Measurements from ENCODE around the gene FGF14. TPM values are rescaled to one million over a fixed set of nuclear protein-coding genes. Genes with fewer than 3 reads are reported as not detected.

The FGF14 gene
- total RNA-seq, 2 experiments from 2014 or later: not detected

GRCh38 chr13:101817898-101818297 is 584.0 kb downstream of the FGF14 start:
- Mint-ChIP-seq H3K4me1 (no peaks in the 10 kb centered on the region), H3K27me3 (peaks cover 7% of the 10 kb centered on the region), H3K36me3 (no peaks in the 10 kb centered on the region), H3K9me3 (no peaks in the 10 kb centered on the region), H3K27ac (no peak overlapping the region), H3K4me3 (no peak overlapping the region)
- DNase-seq: no peak

GRCh38 chr13:101811881-101812280 is 590.0 kb downstream of the FGF14 start:
- Mint-ChIP-seq H3K4me3 (no peak overlapping the region), H3K9me3 (no peaks in the 10 kb centered on the region), H3K4me1 (no peaks in the 10 kb centered on the region), H3K36me3 (no peaks in the 10 kb centered on the region), H3K27ac (no peak overlapping the region), H3K27me3 (peaks cover 4% of the 10 kb centered on the region)
- DNase-seq: no peak

- H3K27ac Mint-ChIP-seq: no peak overlapping the region
- DNase-seq: no peak
- H3K4me1 Mint-ChIP-seq: no peaks in the 10 kb centered on the region
- no peaks in the 10 kb centered on the region for H3K9me3 Mint-ChIP-seq
- no peaks in the 10 kb centered on the region for H3K36me3 Mint-ChIP-seq
- no peak overlapping the region for H3K4me3 Mint-ChIP-seq
- peaks cover 4% of the 10 kb centered on the region for H3K27me3 Mint-ChIP-seq
These were observed 590.5 kb downstream of the FGF14 start for GRCh38 chr13:101811284-101811839.

- no peaks in the 10 kb centered on the region for H3K4me1 Mint-ChIP-seq
- no peak overlapping the region for H3K27ac Mint-ChIP-seq
- H3K4me3 Mint-ChIP-seq: no peak overlapping the region
- DNase-seq: no peak
- H3K9me3 Mint-ChIP-seq: no peaks in the 10 kb centered on the region
- peaks cover 13% of the 10 kb centered on the region for H3K27me3 Mint-ChIP-seq
- no peaks in the 10 kb centered on the region for H3K36me3 Mint-ChIP-seq
These were observed 602.7 kb downstream of the FGF14 start for GRCh38 chr13:101799196-101799595.

- Mint-ChIP-seq H3K9me3 (no peaks in the 10 kb centered on the region), H3K27me3 (peaks cover 8% of the 10 kb centered on the region), H3K27ac (no peak overlapping the region), H3K4me3 (no peak overlapping the region), H3K4me1 (no peaks in the 10 kb centered on the region), H3K36me3 (no peaks in the 10 kb centered on the region)
- DNase-seq: no peak
These were observed 603.4 kb downstream of the FGF14 start for GRCh38 chr13:101798437-101798836.

GRCh38 chr13:101795460-101795859 is 606.4 kb downstream of the FGF14 start:
- no peaks in the 10 kb centered on the region for H3K36me3 Mint-ChIP-seq
- no peaks in the 10 kb centered on the region for H3K9me3 Mint-ChIP-seq
- no peak overlapping the region for H3K27ac Mint-ChIP-seq
- no peaks in the 10 kb centered on the region for H3K4me1 Mint-ChIP-seq
- peaks cover 11% of the 10 kb centered on the region for H3K27me3 Mint-ChIP-seq
- DNase-seq: no peak
- no peak overlapping the region for H3K4me3 Mint-ChIP-seq

- no peak for DNase-seq
- Mint-ChIP-seq H3K4me3 (no peak overlapping the region), H3K36me3 (no peaks in the 10 kb centered on the region), H3K9me3 (no peaks in the 10 kb centered on the region), H3K4me1 (no peaks in the 10 kb centered on the region), H3K27me3 (peaks cover 15% of the 10 kb centered on the region), H3K27ac (no peak overlapping the region)
These were observed 606.8 kb downstream of the FGF14 start for GRCh38 chr13:101795025-101795424.

- H3K27ac Mint-ChIP-seq: no peak overlapping the region
- no peaks in the 10 kb centered on the region for H3K9me3 Mint-ChIP-seq
- DNase-seq: no peak
- H3K4me1 Mint-ChIP-seq: no peaks in the 10 kb centered on the region
- H3K4me3 Mint-ChIP-seq: no peak overlapping the region
- no peaks in the 10 kb centered on the region for H3K36me3 Mint-ChIP-seq
- H3K27me3 Mint-ChIP-seq: peaks cover 28% of the 10 kb centered on the region
These were observed 609.7 kb downstream of the FGF14 start for GRCh38 chr13:101792189-101792588.

- no peak overlapping the region for H3K4me3 Mint-ChIP-seq
- DNase-seq: no peak
- no peaks in the 10 kb centered on the region for H3K4me1 Mint-ChIP-seq
- H3K27ac Mint-ChIP-seq: no peak overlapping the region
- H3K36me3 Mint-ChIP-seq: no peaks in the 10 kb centered on the region
- peaks cover 48% of the 10 kb centered on the region for H3K27me3 Mint-ChIP-seq
- no peaks in the 10 kb centered on the region for H3K9me3 Mint-ChIP-seq
These were observed 616.0 kb downstream of the FGF14 start for GRCh38 chr13:101785858-101786257.

- no peak overlapping the region for H3K4me3 Mint-ChIP-seq
- H3K9me3 Mint-ChIP-seq: no peaks in the 10 kb centered on the region
- H3K36me3 Mint-ChIP-seq: no peaks in the 10 kb centered on the region
- no peaks in the 10 kb centered on the region for H3K4me1 Mint-ChIP-seq
- no peak for DNase-seq
- H3K27ac Mint-ChIP-seq: no peak overlapping the region
- peaks cover 36% of the 10 kb centered on the region for H3K27me3 Mint-ChIP-seq
These were observed 617.5 kb downstream of the FGF14 start for GRCh38 chr13:101784313-101784712.

GRCh38 chr13:101783554-101783953 is 618.3 kb downstream of the FGF14 start:
- Mint-ChIP-seq H3K4me1 (no peaks in the 10 kb centered on the region), H3K36me3 (no peaks in the 10 kb centered on the region), H3K4me3 (no peak overlapping the region), H3K27ac (no peak overlapping the region), H3K27me3 (peaks cover 31% of the 10 kb centered on the region), H3K9me3 (no peaks in the 10 kb centered on the region)
- no peak for DNase-seq

GRCh38 chr13:101780211-101780610 is 621.6 kb downstream of the FGF14 start:
- H3K36me3 Mint-ChIP-seq: no peaks in the 10 kb centered on the region
- H3K27me3 Mint-ChIP-seq: peaks cover 16% of the 10 kb centered on the region
- H3K9me3 Mint-ChIP-seq: no peaks in the 10 kb centered on the region
- H3K4me3 Mint-ChIP-seq: no peak overlapping the region
- no peaks in the 10 kb centered on the region for H3K4me1 Mint-ChIP-seq
- H3K27ac Mint-ChIP-seq: no peak overlapping the region
- no peak for DNase-seq

GRCh38 chr13:101779147-101779546 is 622.7 kb downstream of the FGF14 start:
- Mint-ChIP-seq H3K9me3 (no peaks in the 10 kb centered on the region), H3K4me3 (no peak overlapping the region), H3K4me1 (no peaks in the 10 kb centered on the region), H3K27me3 (peaks cover 14% of the 10 kb centered on the region), H3K27ac (no peak overlapping the region), H3K36me3 (no peaks in the 10 kb centered on the region)
- no peak for DNase-seq

- H3K9me3 Mint-ChIP-seq: no peaks in the 10 kb centered on the region
- no peak for DNase-seq
- H3K36me3 Mint-ChIP-seq: no peaks in the 10 kb centered on the region
- no peaks in the 10 kb centered on the region for H3K4me1 Mint-ChIP-seq
- no peak overlapping the region for H3K4me3 Mint-ChIP-seq
- no peaks in the 10 kb centered on the region for H3K27me3 Mint-ChIP-seq
- no peak overlapping the region for H3K27ac Mint-ChIP-seq
These were observed 626.6 kb downstream of the FGF14 start for GRCh38 chr13:101775267-101775666.

GRCh38 chr13:101774393-101774792 is 627.5 kb downstream of the FGF14 start:
- no peaks in the 10 kb centered on the region for H3K4me1 Mint-ChIP-seq
- H3K36me3 Mint-ChIP-seq: no peaks in the 10 kb centered on the region
- no peak overlapping the region for H3K27ac Mint-ChIP-seq
- H3K27me3 Mint-ChIP-seq: no peaks in the 10 kb centered on the region
- DNase-seq: no peak
- no peak overlapping the region for H3K4me3 Mint-ChIP-seq
- no peaks in the 10 kb centered on the region for H3K9me3 Mint-ChIP-seq

- Mint-ChIP-seq H3K4me3 (no peak overlapping the region), H3K36me3 (no peaks in the 10 kb centered on the region), H3K9me3 (no peaks in the 10 kb centered on the region), H3K4me1 (no peaks in the 10 kb centered on the region), H3K27me3 (no peaks in the 10 kb centered on the region), H3K27ac (no peak overlapping the region)
- DNase-seq: no peak
These were observed 628.8 kb downstream of the FGF14 start for GRCh38 chr13:101773062-101773461.

- H3K4me3 Mint-ChIP-seq: no peak overlapping the region
- peaks cover 10% of the 10 kb centered on the region for H3K27me3 Mint-ChIP-seq
- H3K27ac Mint-ChIP-seq: no peak overlapping the region
- no peaks in the 10 kb centered on the region for H3K9me3 Mint-ChIP-seq
- no peak for DNase-seq
- no peaks in the 10 kb centered on the region for H3K36me3 Mint-ChIP-seq
- H3K4me1 Mint-ChIP-seq: no peaks in the 10 kb centered on the region
These were observed 634.7 kb downstream of the FGF14 start for GRCh38 chr13:101767131-101767530.
